ENCODE measurements around the gene COLEC11.

Gene COLEC11

DNA sequence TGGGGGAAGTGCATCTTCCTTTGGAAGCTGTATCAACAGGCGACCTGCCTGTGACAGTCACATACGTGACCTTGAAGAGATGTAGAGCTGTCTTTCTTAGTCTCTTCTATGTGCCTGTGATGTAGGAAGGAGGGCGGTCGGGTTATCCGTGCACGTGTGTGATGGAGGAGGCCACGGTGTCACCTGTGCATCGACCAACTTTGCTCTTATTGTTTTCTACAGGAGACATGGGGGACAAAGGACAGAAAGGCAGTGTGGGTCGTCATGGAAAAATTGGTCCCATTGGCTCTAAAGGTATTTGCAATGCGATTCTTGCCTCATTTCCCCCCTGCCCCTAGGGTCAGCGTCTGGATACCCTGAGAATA lies 42.4 kb downstream of the COLEC11 start:
- Histone ChIP-seq H3K36me3 (replicated peaks) (no peaks in the 10 kb centered on the region), H3K4me1 (no peaks in the 10 kb centered on the region), H3K27me3 (ENCODE audit: low read depth) (peaks cover 15% of the 10 kb centered on the region), H3K9me3 (no peaks in the 10 kb centered on the region), H3K4me3 (no peak overlapping the region)
- in situ Hi-C loops (cut with MboI; ENCODE audit: low sequenced_read_pairs), result no loop called here
- DNase-seq (ENCODE audit: low spot score in 2 of 2), result no peak

DNA sequence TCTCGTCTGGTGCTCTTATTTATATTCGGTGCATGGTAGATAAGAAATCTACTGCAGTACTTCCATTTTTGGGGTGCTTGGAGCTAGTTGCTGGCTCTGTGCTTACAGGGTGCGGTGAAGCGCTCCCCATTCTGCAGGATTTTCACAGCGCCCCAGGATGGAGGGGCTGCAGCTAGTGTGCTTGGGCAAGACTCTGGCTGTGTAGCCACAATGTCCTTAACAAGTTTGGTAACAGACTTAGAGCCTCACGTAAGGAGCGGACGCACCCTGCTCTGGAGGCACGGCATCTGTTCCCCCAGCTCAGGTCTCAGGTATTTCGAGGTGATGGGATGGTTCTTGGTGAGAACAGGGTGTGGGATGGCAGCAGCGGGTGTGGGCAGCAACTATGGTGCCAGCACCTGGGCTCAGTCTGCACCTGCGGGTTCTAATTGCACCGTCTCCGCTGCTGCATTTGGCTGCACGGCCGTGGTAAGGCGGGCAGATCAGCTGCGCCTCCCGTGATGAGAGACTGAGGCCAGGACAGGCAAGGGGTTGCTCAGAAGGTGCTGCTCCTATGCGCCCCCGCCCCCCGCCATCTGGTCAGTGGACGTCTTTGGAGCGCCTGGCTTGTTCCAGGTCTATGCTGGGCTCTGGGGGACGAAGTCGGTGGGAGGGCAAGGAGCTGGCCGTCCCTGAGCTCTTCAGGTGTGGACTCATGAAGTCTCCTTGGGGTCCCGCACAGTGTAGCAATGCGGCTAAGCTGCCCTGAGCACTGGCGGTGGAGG lies 43.0 kb downstream of the COLEC11 start:
- H3K4me1 ChIP-seq, result no peaks in the 10 kb centered on the region
- no peaks in the 10 kb centered on the region for H3K9me3 ChIP-seq
- in situ Hi-C loops (cut with MboI; ENCODE audit: low sequenced_read_pairs), result no loop called here
- DNase-seq (ENCODE audit: low spot score in 2 of 2), result no peak
- no peak overlapping the region for H3K4me3 ChIP-seq
- H3K36me3 ChIP-seq (replicated peaks), result no peaks in the 10 kb centered on the region
- H3K27me3 ChIP-seq (ENCODE audit: low read depth), result peaks cover 15% of the 10 kb centered on the region

DNA sequence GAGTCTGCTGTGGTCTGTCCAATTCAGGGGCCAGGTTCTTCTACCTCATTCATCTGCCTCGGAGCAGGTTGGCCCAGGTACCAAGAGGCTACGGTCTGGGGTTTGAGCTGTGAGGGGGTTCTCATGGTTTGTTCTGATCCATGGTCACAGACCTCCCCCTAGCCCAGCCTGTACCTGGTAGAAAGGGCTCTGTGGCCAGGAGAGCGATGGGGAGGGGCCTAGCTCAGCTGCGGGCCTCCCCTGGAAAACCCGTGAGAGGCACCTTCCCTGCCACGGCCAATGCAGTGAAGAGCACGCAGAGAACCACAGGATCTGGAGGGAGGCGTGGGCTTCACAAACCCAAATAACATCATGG lies 43.5 kb downstream of the COLEC11 start:
- Histone ChIP-seq H3K9me3 (no peaks in the 10 kb centered on the region), H3K36me3 (replicated peaks) (no peaks in the 10 kb centered on the region), H3K4me1 (no peaks in the 10 kb centered on the region), H3K4me3 (no peak overlapping the region), H3K27me3 (ENCODE audit: low read depth) (peaks cover 15% of the 10 kb centered on the region)
- DNase-seq (ENCODE audit: low spot score in 2 of 2), result no peak
- in situ Hi-C loops (cut with MboI; ENCODE audit: low sequenced_read_pairs), result no loop called here

DNA sequence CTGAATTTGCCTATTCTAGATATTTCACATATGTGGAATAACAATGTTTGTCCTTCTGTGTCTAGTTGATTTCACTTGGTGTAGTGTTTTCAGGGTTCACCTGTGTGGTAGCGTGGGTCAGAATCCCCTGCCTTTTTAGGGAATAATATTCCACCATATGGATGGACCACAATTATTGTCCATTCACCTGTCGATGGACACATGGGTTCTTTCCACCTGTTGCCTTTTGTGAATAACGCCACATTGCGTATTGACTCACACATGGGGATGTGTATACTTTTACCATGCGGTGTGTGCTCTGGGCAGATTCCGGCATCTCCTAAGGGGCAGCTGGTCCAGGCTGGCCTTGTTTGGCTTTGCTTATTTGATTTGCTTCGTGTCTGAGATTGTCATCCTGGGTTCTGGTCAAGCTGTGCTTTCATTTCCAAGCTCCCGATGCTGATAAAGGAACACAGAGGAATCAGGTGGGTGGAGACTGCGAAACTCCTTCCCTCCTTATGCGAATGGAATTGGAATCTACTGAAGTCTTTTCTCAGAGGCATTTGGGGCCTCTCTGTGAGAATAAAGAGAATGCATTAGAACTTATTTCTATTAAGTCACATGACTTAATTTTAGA lies 44.2 kb downstream of the COLEC11 start:
- DNase-seq (ENCODE audit: low spot score in 2 of 2), result no peak
- H3K4me3 ChIP-seq, result no peak overlapping the region
- H3K27me3 ChIP-seq (ENCODE audit: low read depth), result peaks cover 15% of the 10 kb centered on the region
- H3K4me1 ChIP-seq, result no peaks in the 10 kb centered on the region
- H3K36me3 ChIP-seq (replicated peaks), result no peaks in the 10 kb centered on the region
- in situ Hi-C loops (cut with MboI; ENCODE audit: low sequenced_read_pairs), result no loop called here
- H3K9me3 ChIP-seq, result no peaks in the 10 kb centered on the region

DNA sequence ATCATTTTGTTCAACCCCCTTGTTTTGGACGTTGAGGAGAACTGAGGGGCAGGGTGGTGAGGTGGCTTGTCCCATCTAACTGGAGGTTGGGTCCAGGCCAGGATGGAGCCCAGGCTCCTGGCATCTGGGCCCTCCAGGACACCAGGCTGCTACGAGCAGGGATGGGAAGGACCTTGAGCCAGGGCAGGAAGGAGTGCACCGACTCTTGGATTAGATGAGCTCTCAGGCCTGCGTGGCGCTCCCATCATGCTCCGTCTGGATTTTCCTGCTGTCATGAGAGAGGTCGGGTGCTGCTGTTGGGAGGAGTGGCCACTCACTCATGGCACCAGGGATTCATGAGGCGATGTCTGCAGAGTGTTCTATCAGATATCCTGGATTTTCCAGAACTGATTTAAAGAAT lies 44.7 kb downstream of the COLEC11 start:
- no peak for DNase-seq (ENCODE audit: low spot score in 2 of 2)
- Histone ChIP-seq H3K27me3 (ENCODE audit: low read depth) (peaks cover 11% of the 10 kb centered on the region), H3K9me3 (no peaks in the 10 kb centered on the region), H3K4me3 (no peak overlapping the region), H3K4me1 (no peaks in the 10 kb centered on the region), H3K36me3 (replicated peaks) (no peaks in the 10 kb centered on the region)
- in situ Hi-C loops (cut with MboI; ENCODE audit: low sequenced_read_pairs), result no loop called here

DNA sequence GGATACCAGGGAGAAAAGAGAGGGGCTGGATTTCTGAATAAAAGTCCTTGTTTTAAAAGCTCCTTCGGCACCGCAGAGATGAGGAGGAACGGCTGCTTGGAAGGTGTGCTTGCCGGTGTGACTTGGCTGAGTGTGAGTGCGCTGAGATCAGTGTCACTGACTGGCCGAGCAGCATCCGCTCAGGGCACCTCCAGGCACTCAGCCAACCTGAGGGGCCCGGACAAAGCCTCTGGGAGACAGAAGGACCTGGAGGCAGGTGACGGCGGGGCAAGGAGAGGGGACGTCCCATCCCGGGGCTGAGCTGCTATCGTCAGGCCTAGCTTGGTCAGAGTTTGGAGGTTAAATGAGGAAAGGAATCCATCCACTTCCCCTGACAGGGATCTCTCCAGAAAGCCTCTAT lies 46.3 kb downstream of the COLEC11 start:
- no peak for DNase-seq (ENCODE audit: low spot score in 2 of 2)
- H3K9me3 ChIP-seq, result no peaks in the 10 kb centered on the region
- peaks cover 8% of the 10 kb centered on the region for H3K27me3 ChIP-seq (ENCODE audit: low read depth)
- H3K36me3 ChIP-seq (replicated peaks), result no peaks in the 10 kb centered on the region
- in situ Hi-C loops (cut with MboI; ENCODE audit: low sequenced_read_pairs), result no loop called here
- no peaks in the 10 kb centered on the region for H3K4me1 ChIP-seq
- H3K4me3 ChIP-seq, result no peak overlapping the region

DNA sequence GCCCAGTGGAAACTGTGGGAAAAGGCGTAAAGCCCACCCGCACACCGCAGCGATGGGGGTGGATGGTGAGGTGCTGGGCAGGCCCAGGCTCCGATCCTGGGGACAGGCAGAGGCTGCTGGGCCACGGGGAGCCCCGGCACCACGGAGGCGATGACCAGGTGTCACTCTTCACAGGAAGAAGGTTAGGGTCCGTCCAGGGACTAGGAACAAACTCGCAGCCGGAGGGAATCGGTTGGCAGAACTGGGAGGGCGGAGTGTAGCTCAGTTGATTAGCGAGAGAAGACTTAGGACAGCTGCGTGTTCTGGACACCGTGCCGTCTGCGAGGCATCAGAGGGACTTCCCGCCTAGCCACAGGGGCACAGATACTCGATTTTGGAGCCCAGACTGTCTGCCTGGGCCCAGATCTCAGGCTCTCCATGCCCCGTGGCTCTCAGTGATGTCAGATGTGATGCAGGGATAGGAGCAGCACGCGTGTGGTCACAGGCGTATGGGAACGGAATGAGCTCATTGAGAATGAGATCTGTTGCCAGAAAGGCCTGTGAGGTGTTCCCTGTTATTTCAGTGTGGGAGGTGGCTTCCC lies 47.0 kb downstream of the COLEC11 start:
- no peak for DNase-seq (ENCODE audit: low spot score in 2 of 2)
- Histone ChIP-seq H3K36me3 (replicated peaks) (no peaks in the 10 kb centered on the region), H3K27me3 (ENCODE audit: low read depth) (peaks cover 2% of the 10 kb centered on the region), H3K4me1 (no peaks in the 10 kb centered on the region), H3K4me3 (no peak overlapping the region), H3K9me3 (no peaks in the 10 kb centered on the region)
- in situ Hi-C loops (cut with MboI; ENCODE audit: low sequenced_read_pairs), result no loop called here

DNA sequence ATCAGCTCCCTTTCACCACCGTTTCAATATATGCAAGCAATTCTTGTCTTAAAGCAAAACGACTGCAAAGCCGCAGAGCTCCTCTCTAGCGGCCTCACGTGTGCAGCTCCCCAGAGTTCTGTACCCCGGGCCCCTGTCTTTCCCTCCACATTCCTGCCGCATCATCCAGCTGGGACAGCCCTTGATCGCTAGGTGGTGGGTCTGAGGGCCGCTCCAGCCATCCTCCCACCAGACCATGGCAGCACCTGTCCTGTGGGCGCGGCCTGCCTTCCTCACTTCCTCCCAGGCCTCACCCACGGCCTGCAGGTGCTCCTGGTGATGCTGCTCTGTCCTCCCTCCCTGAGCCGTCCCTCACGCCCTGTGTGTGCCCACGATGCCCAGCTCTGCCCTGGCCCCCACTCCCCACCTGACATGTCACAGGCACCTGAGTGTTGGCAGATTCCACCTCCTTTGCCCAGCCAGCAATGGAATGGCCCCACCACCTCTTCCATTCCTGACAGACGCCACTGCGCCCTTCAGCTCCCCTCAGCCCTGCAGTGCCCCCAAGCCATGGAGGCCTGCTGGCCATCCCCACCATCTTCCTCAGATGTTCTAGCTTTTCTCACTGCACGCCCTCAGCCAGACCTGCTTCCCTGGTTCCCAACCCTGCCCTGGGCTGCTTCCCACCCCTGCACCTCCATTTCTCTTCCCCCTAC lies 47.8 kb downstream of the COLEC11 start:
- DNase-seq (ENCODE audit: low spot score in 2 of 2), result no peak
- no peaks in the 10 kb centered on the region for H3K36me3 ChIP-seq (replicated peaks)
- no peak overlapping the region for H3K4me3 ChIP-seq
- no peaks in the 10 kb centered on the region for H3K27me3 ChIP-seq (ENCODE audit: low read depth)
- H3K4me1 ChIP-seq, result no peaks in the 10 kb centered on the region
- in situ Hi-C loops (cut with MboI; ENCODE audit: low sequenced_read_pairs), result no loop called here
- no peaks in the 10 kb centered on the region for H3K9me3 ChIP-seq

DNA sequence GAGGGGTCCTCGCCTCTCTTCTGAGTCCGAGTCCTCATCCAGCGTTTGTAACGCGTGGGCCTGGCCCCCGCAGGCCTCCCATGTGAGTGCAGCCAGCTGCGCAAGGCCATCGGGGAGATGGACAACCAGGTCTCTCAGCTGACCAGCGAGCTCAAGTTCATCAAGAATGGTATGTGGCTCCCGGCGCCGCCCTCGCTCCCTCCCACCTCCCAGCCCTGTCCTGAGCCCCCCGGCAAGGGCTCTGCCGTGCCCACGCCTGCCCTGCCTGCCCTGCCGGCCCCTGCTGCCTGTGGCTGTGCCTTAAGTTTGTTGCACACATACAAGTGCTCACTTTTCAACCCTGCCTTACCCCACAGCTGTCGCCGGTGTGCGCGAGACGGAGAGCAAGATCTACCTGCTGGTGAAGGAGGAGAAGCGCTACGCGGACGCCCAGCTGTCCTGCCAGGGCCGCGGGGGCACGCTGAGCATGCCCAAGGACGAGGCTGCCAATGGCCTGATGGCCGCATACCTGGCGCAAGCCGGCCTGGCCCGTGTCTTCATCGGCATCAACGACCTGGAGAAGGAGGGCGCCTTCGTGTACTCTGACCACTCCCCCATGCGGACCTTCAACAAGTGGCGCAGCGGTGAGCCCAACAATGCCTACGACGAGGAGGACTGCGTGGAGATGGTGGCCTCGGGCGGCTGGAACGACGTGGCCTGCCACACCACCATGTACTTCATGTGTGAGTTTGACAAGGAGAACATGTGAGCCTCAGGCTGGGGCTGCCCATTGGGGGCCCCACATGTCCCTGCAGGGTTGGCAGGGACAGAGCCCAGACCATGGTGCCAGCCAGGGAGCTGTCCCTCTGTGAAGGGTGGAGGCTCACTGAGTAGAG lies 48.7 kb downstream of the COLEC11 start:
- DNase-seq (ENCODE audit: low spot score in 2 of 2), result no peak
- Histone ChIP-seq H3K27me3 (ENCODE audit: low read depth) (no peaks in the 10 kb centered on the region), H3K36me3 (replicated peaks) (no peaks in the 10 kb centered on the region), H3K4me3 (no peak overlapping the region), H3K4me1 (no peaks in the 10 kb centered on the region), H3K9me3 (no peaks in the 10 kb centered on the region)
- in situ Hi-C loops (cut with MboI; ENCODE audit: low sequenced_read_pairs), result no loop called here

DNA sequence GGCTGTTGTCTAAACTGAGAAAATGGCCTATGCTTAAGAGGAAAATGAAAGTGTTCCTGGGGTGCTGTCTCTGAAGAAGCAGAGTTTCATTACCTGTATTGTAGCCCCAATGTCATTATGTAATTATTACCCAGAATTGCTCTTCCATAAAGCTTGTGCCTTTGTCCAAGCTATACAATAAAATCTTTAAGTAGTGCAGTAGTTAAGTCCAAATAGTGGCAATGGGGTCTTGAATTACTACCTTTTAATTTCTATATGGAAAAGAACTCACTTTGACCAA lies 49.3 kb downstream of the COLEC11 start:
- H3K9me3 ChIP-seq, result no peaks in the 10 kb centered on the region
- no peak for DNase-seq (ENCODE audit: low spot score in 2 of 2)
- H3K4me3 ChIP-seq, result no peak overlapping the region
- H3K4me1 ChIP-seq, result no peaks in the 10 kb centered on the region
- in situ Hi-C loops (cut with MboI; ENCODE audit: low sequenced_read_pairs), result no loop called here
- H3K27me3 ChIP-seq (ENCODE audit: low read depth), result no peaks in the 10 kb centered on the region
- no peaks in the 10 kb centered on the region for H3K36me3 ChIP-seq (replicated peaks)

DNA sequence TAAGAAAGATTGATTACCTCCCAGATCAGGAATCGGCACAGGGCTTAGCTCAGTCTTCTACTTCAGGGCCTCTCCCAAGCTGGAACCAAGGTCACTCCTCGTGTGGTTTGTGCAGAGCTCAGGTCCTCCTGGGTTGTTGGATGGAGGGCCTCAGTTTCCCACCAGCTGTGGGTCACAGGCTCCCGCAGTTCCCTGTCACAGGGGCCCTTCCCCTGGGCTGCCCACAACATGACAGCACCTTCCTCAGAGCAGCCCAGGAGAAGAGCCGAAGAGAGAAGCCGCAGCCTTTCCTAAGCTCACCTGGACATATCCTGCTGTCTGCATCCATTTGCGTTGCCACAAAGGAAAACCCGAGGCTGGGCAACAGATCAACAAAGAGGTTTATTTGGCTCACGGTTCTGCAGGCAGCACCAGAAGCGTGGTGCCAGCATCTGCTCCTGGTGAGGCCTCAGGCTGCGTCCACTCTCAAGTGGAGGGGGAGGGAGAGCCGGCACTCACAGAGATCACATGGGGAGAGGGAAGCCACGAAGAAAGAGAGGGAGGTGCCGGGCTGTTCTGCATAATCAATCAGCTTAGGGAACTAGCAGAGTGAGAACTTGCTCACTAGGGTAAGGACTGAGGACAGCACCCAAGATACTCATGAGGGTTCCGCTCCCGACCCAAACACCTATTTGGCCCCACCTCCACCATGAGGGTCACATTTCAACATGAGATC lies 50.1 kb downstream of the COLEC11 start:
- Histone ChIP-seq H3K4me3 (no peak overlapping the region), H3K9me3 (no peaks in the 10 kb centered on the region), H3K4me1 (no peaks in the 10 kb centered on the region), H3K36me3 (replicated peaks) (no peaks in the 10 kb centered on the region), H3K27me3 (ENCODE audit: low read depth) (no peaks in the 10 kb centered on the region)
- no peak for DNase-seq (ENCODE audit: low spot score in 2 of 2)
- in situ Hi-C loops (cut with MboI; ENCODE audit: low sequenced_read_pairs), result no loop called here

DNA sequence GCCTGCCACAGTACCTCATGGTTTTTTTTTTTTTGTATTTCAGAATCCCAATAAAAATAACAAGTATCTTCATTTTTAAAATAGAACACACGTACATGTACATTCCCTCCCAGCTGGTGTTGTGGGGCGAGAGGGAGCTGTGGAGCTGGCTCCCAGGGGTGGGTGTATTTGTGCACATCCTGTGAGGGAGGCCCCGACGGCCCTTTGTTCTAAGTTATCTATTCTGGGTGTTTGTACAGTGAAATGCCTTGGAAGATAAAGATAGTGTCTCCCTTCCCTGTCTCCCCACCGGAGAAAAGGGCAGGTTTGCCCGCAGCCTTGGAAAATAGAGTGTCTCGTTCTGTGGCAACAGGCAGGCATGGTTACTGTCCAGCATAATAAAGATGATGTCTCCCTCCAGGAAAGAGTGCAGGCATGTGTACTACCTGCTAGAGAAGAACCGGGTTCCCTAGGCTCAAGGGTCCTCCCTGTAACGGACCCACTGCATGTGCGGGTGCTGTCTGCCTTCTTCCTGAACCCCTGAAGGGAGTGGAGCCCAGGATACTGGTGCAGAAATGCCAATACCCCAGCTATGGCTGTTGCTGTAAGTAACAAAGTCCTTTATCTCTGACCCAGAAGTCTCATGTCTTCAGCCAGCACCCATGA lies 51.0 kb downstream of the COLEC11 start:
- in situ Hi-C loops (cut with MboI; ENCODE audit: low sequenced_read_pairs), result no loop called here
- no peaks in the 10 kb centered on the region for H3K27me3 ChIP-seq (ENCODE audit: low read depth)
- no peak for DNase-seq (ENCODE audit: low spot score in 2 of 2)
- no peaks in the 10 kb centered on the region for H3K36me3 ChIP-seq (replicated peaks)
- H3K9me3 ChIP-seq, result no peaks in the 10 kb centered on the region
- no peaks in the 10 kb centered on the region; the same call in 1 of the 2 replicates for H3K4me1 ChIP-seq
- H3K4me3 ChIP-seq, result no peak overlapping the region

DNA sequence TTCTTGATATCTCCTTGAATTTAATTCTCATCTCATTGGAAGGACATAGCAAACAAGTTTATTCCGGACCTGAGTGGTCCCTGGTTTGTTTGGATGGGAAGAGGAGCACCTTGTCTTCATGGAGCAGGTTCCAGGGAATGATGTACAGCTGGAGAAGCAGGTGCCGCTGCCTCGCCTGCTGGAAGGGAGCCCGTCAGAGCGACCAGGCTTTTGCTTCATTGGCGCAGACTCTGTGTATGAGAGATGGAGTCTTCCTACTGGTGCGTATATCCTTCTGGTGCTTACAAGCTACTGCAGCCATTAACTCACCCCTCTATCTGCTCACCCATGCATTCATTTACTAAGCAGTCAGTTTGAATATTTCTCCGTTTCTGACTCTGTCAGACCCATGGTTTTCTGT lies 51.5 kb downstream of the COLEC11 start:
- in situ Hi-C loops (cut with MboI; ENCODE audit: low sequenced_read_pairs), result no loop called here
- no peak for DNase-seq (ENCODE audit: low spot score in 2 of 2)
- H3K4me3 ChIP-seq, result no peak overlapping the region
- no peaks in the 10 kb centered on the region; the same call in 1 of the 2 replicates for H3K4me1 ChIP-seq
- H3K36me3 ChIP-seq (replicated peaks), result no peaks in the 10 kb centered on the region
- H3K27me3 ChIP-seq (ENCODE audit: low read depth), result no peaks in the 10 kb centered on the region
- no peaks in the 10 kb centered on the region for H3K9me3 ChIP-seq

Data from HAP-1 (cell line).